ENCODE results near the gene ST6GALNAC2. TPM values are rescaled to one million over a fixed set of nuclear protein-coding genes. Genes with fewer than 3 reads are reported as not detected.
"Not testable (repeated sequence)": the region's sequence is repeated elsewhere in the genome, so short reads cannot be mapped to it uniquely, and the experiment has no call there.

ST6GALNAC2 gene
- total RNA-seq, 4 donors from 2014 or later, result 15.2 to 39.9 (median 29.5) TPM

DNA sequence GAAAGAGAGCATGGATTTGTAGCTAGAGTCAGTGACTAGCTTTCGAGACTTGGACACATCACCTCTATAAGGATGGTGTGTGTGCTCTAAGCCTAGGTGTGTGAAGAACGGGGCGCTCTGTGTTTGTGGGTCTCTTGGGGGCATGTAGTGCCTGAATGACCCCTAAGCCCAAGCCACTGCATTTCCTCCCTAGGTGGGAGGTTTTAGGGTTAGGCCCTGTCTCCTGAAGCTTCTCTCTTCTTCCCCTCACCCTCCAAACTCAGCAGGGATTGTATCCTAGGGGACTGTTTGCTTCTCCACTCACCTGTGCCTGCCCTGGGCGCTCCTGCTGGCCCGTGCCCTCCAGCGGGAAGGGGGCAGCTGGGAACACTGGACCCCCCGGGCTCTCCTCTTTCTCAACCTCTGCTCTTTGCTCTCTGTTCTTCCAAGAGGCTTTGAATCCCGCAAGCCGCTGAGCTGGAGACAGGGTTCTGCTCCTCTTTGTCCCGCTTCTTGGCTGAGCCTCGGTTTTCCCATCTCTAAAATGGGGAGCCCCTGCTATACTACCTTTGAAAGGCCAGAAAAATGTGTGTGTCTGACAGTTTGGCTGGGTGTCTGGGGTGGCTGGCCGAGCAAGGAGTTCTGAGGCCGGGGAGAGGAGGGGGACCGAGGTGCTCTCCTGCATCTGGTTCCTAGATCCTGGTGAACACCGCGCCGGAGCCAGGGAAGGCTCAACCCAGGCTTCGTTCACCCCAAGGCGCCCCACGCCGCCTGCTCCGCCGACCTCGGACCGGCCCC lies 49.0 kb downstream of the ST6GALNAC2 start:
- no peak for TF ChIP-seq POLR2A (IDR thresholded peaks at IDR 0.05)
- H3K36me3 ChIP-seq, result no peaks in the 10 kb centered on the region
- peak overlapping the region; percentile 32 to 87 (median 70) for H3K27ac ChIP-seq
- WGBS, 2 donors, result 81 to 89% methylated on average over 7 to 12 of the region's 25 CpGs
- DNase-seq, result no peak
- H3K9me3 ChIP-seq, result no peaks in the 10 kb centered on the region
- intact Hi-C loops (cut with DNase I), result no loop called here
- peaks cover 16 to 77% (median 25%) of the 10 kb centered on the region in 3 donors for H3K4me1 ChIP-seq
- peaks cover 0 to 47% (median 3%) of the 10 kb centered on the region in 4 donors for H3K27me3 ChIP-seq
- H3K4me3 ChIP-seq, result peak overlapping the region; percentile 15 to 67 (median 47)

- H3K4me1 ChIP-seq, result peaks cover 19 to 77% (median 27%) of the 10 kb centered on the region in 3 donors
- peak overlapping the region in 1 of 4 donors; percentile 67 for H3K4me3 ChIP-seq
- no peaks in the 10 kb centered on the region for H3K9me3 ChIP-seq
- H3K27me3 ChIP-seq, result peaks cover 0 to 47% (median 3%) of the 10 kb centered on the region in 4 donors
- intact Hi-C loops (cut with DNase I), result no loop called here
- H3K27ac ChIP-seq, result peak overlapping the region; percentile 32 to 87 (median 70)
- WGBS, 2 donors, result 72 to 87% methylated on average over 5 to 8 of the region's 19 CpGs
- no peaks in the 10 kb centered on the region for H3K36me3 ChIP-seq
- DNase-seq, result no peak
- TF ChIP-seq, protein P1, sequence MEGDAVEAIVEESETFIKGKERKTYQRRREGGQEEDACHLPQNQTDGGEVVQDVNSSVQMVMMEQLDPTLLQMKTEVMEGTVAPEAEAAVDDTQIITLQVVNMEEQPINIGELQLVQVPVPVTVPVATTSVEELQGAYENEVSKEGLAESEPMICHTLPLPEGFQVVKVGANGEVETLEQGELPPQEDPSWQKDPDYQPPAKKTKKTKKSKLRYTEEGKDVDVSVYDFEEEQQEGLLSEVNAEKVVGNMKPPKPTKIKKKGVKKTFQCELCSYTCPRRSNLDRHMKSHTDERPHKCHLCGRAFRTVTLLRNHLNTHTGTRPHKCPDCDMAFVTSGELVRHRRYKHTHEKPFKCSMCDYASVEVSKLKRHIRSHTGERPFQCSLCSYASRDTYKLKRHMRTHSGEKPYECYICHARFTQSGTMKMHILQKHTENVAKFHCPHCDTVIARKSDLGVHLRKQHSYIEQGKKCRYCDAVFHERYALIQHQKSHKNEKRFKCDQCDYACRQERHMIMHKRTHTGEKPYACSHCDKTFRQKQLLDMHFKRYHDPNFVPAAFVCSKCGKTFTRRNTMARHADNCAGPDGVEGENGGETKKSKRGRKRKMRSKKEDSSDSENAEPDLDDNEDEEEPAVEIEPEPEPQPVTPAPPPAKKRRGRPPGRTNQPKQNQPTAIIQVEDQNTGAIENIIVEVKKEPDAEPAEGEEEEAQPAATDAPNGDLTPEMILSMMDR (IDR thresholded peaks at IDR 0.05), result no peak
Measured at GRCh38 chr17:76535788-76536510, 49.7 kb downstream of the ST6GALNAC2 start.

- peaks cover 22 to 77% (median 28%) of the 10 kb centered on the region in 3 donors for H3K4me1 ChIP-seq
- peaks cover 0 to 44% (median 3%) of the 10 kb centered on the region in 4 donors for H3K27me3 ChIP-seq
- no peak overlapping the region for H3K4me3 ChIP-seq
- H3K9me3 ChIP-seq, result no peaks in the 10 kb centered on the region
- intact Hi-C loops (cut with DNase I), result no loop called here
- WGBS, 2 donors, result 69 to 90% methylated on average over 2 of the region's 7 CpGs
- no peak for DNase-seq
- no peaks in the 10 kb centered on the region for H3K36me3 ChIP-seq
- peak overlapping the region; percentile 10 to 57 (median 32) for H3K27ac ChIP-seq
- TF ChIP-seq, protein P1 (IDR thresholded peaks at IDR 0.05), result no peak
- TF ChIP-seq POLR2A (IDR thresholded peaks at IDR 0.05), result no peak
Measured at GRCh38 chr17:76534831-76535732, 50.6 kb downstream of the ST6GALNAC2 start.

- peaks cover 34 to 77% (median 39%) of the 10 kb centered on the region in 3 donors for H3K4me1 ChIP-seq
- H3K27ac ChIP-seq, result not testable (repeated sequence)
Measured at GRCh38 chr17:76533640-76534359, 51.9 kb downstream of the ST6GALNAC2 start.

DNA sequence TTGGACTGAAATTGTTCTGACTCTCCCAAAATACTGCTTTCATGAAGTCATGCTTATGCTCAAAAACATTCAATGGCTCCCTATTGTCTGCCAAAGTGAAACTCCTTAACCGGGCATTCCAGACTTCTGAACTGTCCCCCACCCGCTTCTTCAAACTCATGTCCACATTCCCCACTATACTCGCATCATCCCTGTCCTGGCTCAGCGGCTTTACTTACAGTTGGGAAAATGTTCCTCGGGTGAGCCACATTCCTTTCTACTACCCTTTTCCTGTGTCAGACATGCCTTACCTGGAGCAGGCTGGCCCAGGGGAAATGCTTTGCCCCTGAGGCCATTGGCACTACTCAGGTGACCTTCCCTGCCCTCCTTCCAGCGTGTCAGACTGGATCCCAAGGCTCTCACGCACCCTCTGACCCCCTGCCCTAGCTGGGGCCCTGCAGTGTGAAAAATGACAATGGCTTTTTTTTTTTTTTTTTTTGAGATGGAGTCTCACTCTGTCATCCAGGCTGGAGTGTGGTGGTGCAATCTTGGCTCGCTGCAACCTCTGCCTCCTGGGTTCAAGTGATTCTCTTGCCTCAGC lies 53.5 kb downstream of the ST6GALNAC2 start:
- Histone ChIP-seq H3K4me1 (peaks cover 42 to 79% (median 53%) of the 10 kb centered on the region in 3 donors), H3K36me3 (no peaks in the 10 kb centered on the region), H3K4me3 (no peak overlapping the region), H3K27ac (peak overlapping the region in 3 of 4 donors; percentile 87 to 96 (median 89)), H3K9me3 (no peaks in the 10 kb centered on the region), H3K27me3 (peaks cover 0 to 17% (median 3%) of the 10 kb centered on the region in 4 donors)
- no peak for TF ChIP-seq POLR2A (IDR thresholded peaks at IDR 0.05)
- TF ChIP-seq, protein P1 (IDR thresholded peaks at IDR 0.05), result no peak
- intact Hi-C loops (cut with DNase I), result no loop called here
- WGBS, 2 donors, result 56 to 61% methylated on average over 7 to 8 of the region's 8 CpGs
- no peak for DNase-seq

More at GRCh38 chr17:76533640-76534359, 51.9 kb downstream of the ST6GALNAC2 start:
- H3K36me3 ChIP-seq; H3K4me3 ChIP-seq; H3K9me3 ChIP-seq; intact Hi-C loops (cut with DNase I); DNase-seq: not testable (repeated sequence)
- peaks cover 0 to 32% (median 3%) of the 10 kb centered on the region in 4 donors for H3K27me3 ChIP-seq
- WGBS, 2 donors, result 85 to 95% methylated on average over 7 to 9 of the region's 9 CpGs
